GM12801 (cell line): Measurements from ENCODE around the gene MPDZ.

Experiments
- CTCF ChIP-seq: IDR thresholded peaks from one replicate; pipeline ENCODE4 v1.5.1; 2011; ENCODE audit warnings: control low read depth; ENCODE audit not compliant: insufficient read length; ENCODE audit errors: extremely low read depth

Gene MPDZ, protein sequence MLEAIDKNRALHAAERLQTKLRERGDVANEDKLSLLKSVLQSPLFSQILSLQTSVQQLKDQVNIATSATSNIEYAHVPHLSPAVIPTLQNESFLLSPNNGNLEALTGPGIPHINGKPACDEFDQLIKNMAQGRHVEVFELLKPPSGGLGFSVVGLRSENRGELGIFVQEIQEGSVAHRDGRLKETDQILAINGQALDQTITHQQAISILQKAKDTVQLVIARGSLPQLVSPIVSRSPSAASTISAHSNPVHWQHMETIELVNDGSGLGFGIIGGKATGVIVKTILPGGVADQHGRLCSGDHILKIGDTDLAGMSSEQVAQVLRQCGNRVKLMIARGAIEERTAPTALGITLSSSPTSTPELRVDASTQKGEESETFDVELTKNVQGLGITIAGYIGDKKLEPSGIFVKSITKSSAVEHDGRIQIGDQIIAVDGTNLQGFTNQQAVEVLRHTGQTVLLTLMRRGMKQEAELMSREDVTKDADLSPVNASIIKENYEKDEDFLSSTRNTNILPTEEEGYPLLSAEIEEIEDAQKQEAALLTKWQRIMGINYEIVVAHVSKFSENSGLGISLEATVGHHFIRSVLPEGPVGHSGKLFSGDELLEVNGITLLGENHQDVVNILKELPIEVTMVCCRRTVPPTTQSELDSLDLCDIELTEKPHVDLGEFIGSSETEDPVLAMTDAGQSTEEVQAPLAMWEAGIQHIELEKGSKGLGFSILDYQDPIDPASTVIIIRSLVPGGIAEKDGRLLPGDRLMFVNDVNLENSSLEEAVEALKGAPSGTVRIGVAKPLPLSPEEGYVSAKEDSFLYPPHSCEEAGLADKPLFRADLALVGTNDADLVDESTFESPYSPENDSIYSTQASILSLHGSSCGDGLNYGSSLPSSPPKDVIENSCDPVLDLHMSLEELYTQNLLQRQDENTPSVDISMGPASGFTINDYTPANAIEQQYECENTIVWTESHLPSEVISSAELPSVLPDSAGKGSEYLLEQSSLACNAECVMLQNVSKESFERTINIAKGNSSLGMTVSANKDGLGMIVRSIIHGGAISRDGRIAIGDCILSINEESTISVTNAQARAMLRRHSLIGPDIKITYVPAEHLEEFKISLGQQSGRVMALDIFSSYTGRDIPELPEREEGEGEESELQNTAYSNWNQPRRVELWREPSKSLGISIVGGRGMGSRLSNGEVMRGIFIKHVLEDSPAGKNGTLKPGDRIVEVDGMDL (N-terminal part only)

DNA sequence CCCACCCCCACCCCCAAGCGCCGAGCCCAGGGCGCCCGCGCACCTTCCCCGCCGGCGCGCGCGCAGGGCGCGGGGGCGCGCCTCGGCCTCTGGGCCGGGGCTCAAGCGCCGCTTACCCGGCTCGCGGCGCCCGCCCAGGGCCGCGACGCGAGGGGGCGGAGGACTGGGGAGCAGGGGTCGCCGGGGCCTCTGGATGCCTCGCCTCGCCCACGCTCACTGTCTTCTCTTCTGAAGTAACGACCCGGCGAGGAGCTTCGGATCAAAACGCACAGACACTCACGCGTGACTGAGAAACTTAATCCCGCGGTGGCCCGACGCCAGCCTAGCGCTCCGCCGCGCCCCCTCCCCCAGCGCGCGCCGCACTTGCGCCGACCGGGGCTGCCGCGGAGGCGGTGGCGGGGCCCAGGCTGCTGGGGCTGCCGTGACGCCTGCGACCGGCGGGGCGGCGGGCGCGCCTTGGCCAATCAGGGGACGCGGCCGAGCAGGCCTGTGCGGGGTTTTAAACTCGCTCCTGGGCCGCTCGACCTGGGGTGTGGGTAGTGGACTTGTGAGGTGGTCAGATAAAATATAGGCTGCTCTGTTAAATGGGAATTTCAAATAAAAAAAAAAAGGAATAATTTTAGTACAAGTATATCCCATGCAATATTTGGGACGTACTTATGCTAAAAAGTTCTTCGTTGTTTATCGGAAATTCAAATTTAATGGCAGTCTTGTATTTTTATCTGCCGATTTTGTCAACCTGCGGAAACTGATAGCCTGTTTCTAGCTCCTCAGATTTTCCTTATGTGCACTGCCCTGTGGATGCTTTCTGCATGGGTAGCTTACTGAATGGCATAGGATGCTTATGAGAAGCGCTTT lies at the start of gene MPDZ:
Gene MPDZ (minus strand): TSS at position 409 of the 858 bp plus-strand sequence. CDS start 29,377 bp downstream, outside the sequence.
- TF ChIP-seq CTCF, result no peak

GRCh38 chr9:13324988-13325387 lies 45.5 kb upstream of the MPDZ start:
- no peak for TF ChIP-seq CTCF

DNA sequence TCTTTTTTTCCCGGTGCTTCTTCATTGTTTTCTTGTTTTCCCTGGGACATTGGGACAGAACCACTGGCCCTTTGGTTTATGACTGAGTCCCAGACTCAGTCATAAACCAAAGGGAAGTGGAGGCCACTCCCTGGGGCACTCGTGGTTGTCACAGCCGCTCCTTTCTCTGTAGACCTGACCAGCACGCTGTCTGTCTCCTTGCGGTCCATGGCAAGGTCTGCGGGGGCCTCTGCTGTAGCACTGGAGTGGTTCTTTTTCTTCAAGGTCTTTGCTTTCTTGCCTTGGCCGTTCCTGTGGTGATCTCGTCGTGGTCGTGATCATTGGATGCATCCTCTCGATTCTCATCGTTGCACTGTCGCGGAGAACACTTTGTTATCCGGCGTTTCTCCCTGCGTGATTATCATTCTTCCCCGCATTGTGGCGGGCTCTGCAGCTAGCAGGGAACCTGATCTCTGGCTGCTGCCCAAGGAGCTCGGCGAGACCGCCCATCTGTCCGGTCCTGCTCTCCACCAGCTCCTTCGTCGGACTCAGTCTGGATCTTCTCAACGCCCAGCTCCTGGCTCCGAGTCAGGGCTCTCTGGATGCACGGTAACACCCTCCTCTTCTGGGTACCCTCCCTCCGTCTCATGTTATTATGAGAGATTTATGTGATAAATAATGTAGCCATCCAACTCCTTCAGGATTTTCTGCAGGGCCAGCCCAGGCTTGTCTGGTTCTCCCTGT lies 43.5 kb upstream of the MPDZ start:
- no peak for TF ChIP-seq CTCF

DNA sequence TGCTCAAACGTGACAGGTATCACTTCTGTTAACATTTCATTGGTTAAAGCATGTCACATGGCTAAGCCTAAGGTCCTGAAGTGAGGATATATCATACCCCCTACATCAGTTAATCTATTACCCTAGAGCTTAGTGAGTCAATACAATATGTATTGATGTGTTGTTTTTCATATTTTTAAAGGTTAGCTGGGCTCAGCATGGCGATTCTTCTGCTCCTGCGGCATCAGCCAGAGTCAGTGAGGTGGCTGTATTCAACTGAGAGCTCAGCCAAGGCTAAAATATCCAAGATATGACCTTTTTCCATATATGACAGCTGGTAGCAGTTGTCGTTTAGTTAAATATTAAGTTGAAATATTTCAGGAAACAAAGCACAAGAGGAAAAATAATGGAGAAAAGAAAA lies 38.5 kb upstream of the MPDZ start:
- TF ChIP-seq CTCF, result no peak

DNA sequence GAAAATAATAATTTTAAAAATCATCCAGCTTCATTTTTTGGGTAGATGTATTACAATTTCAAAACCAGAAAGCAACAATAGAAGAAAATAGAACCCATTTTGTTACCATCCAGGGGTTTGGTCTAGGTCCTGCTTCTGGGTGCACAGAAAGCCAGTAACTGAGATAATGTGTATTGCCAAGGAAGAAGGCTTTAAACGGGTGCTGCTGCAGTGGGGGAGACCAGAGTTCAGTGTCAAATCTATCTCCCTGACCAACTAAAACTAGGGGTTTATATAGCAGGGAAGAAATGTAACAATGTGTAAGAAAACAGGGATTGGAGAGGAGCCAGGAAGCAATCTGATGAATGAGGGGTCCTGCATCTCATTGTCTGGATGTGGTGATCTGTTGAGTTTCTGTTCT lies 17.5 kb upstream of the MPDZ start:
- TF ChIP-seq CTCF, result no peak

DNA sequence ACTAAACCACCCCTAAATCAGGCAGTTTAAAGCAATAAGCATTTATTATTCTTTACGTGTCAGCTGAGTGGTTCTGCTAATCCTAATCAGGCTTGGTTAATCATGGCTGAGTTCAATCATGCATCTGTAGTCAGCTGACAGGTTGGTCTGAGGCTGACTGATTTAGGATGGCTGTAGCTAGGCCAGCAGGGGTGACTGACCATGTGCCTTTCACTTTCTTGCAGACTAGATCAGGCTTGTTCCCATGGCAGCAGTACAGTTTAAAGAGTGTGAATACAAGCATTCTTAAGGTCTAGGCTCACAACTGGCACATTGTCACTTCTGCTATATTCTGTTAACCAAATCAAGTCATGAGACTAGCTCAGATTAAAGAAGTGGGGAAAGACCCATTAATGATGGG lies 16.1 kb upstream of the MPDZ start:
- no peak for TF ChIP-seq CTCF
